K562 (cell line): Measurements from ENCODE around the gene THAP9. TPM values are rescaled to one million over a fixed set of nuclear protein-coding genes. Genes with fewer than 3 reads are reported as not detected.

Source experiments
- ATAC-seq: fragments of 200-7000 bp; cut with Tn5 transposase; 3 replicates; pipeline ENCODE4 v1.9.1; 2020; ENCODE audit warnings: moderate library complexity
- BruUV-seq: library from RNA; stranded (reverse); fragments of 400-500 nt; replicated peaks from 2 replicates; lab custom pipeline; 2021; lab: Mats Ljungman, UMichigan
- CTCF ChIA-PET: fragments of 300-600 bp; formaldehyde crosslinking; extraction: SDS; loops from one replicate; lab custom pipeline; 2021; ENCODE audit warnings: low intra/inter-chr PET ratio; lab: Yijun Ruan, JAX
- POLR2A ChIA-PET: fragments of 300-600, 350-650 bp; sonication (Branson Sonifier 250); formaldehyde crosslinking; extraction: SDS; loops from one replicate; lab custom pipeline; 2021; ENCODE audit warnings: antibody characterized with exemption, inconsistent platforms; lab: Yijun Ruan, JAX
- DNase-seq, 4 experiments: peaks; one replicate each; pipeline versions ENCODE4 v3.0.0 to v3.0.0-alpha.2; 2011 to 2018; ENCODE audit warnings: low spot score in 3 of 4, mixed read lengths in 3 of 4; ENCODE audit errors: extremely low read depth in 1 of 4
- FAIRE-seq: peaks from 2 replicates; lab custom pipeline; 2011; peaks lifted over from hg19 to GRCh38; lab: Jason Lieb, UNC
- H2AFZ ChIP-seq: 2 replicates; pipeline ENCODE4 v1.6.0; 2011; ENCODE audit warnings: low read depth, low read length, control low read depth, inconsistent platforms
- H3K27ac ChIP-seq: fragments of 200-600 bp; 3 replicates; pipeline ENCODE4 v1.8.0; 2011; ENCODE audit warnings: low read depth, mild to moderate bottlenecking, control low read depth, inconsistent platforms, low read length, moderate library complexity, mixed read lengths; ENCODE audit errors: extremely low read depth
- H3K27me3 ChIP-seq, 2 experiments: fragments of 300-600 bp in 1 of 2; 2 replicates in 1 of 2; 3 replicates in 1 of 2; pipeline versions ENCODE4 v1.6.0 to v1.8.0; 2011; ENCODE audit warnings: inconsistent platforms in 2 of 2, low read length in 2 of 2, mild to moderate bottlenecking in 1 of 2, mixed read lengths in 1 of 2, moderate library complexity in 1 of 2; ENCODE audit not compliant: control insufficient read depth in 2 of 2, insufficient read depth in 2 of 2
- H3K36me3 ChIP-seq: fragments of 300-600 bp; 3 replicates; pipeline ENCODE4 v1.8.0; 2011; ENCODE audit warnings: mild to moderate bottlenecking, low read length, inconsistent platforms; ENCODE audit not compliant: control insufficient read depth, insufficient read depth
- H3K4me1 ChIP-seq, 2 experiments: fragments of 200-600 bp in 1 of 2; replicated peaks in 1 of 2; 2 replicates in 1 of 2; 3 replicates in 1 of 2; pipeline versions ENCODE4 v1.5.1 to v1.8.0; 2011; ENCODE audit warnings: inconsistent platforms in 2 of 2, low read length in 2 of 2, mild to moderate bottlenecking in 1 of 2, mixed read lengths in 1 of 2, moderate library complexity in 1 of 2; ENCODE audit not compliant: control insufficient read depth in 2 of 2, insufficient read depth in 2 of 2
- H3K4me2 ChIP-seq: 2 replicates; pipeline ENCODE4 v1.6.1; 2011; ENCODE audit warnings: low read length, control low read depth, inconsistent platforms, mixed read lengths; ENCODE audit not compliant: insufficient read depth
- H3K4me3 ChIP-seq: fragments of 200-600 bp; sonication (generic), shearing (Covaris generic); 2 replicates; pipeline ENCODE4 v1.5.1; 2016; ENCODE audit warnings: control low read depth, inconsistent platforms
- H3K79me2 ChIP-seq: fragments of 200-600 bp; 3 replicates; pipeline ENCODE4 v1.8.0; 2011; ENCODE audit warnings: low read length, inconsistent platforms; ENCODE audit not compliant: control insufficient read depth, insufficient read depth
- H3K9ac ChIP-seq, 2 experiments: 2 replicates each; pipeline versions ENCODE4 v1.6.0 to v1.6.1; 2011; ENCODE audit warnings: low read depth in 2 of 2, low read length in 2 of 2, control low read depth in 1 of 2, inconsistent platforms in 1 of 2, mild to moderate bottlenecking in 1 of 2, mixed read lengths in 1 of 2; ENCODE audit not compliant: insufficient read depth in 1 of 2
- H3K9me1 ChIP-seq: one replicate; pipeline ENCODE4 v1.6.0; 2011; ENCODE audit warnings: inconsistent platforms, mild to moderate bottlenecking, low read length, moderate library complexity; ENCODE audit not compliant: control insufficient read depth, insufficient read depth
- H3K9me3 ChIP-seq: replicated peaks from 2 replicates; pipeline ENCODE4 v1.5.1; 2011; ENCODE audit warnings: low read depth, low read length, inconsistent platforms; ENCODE audit not compliant: control insufficient read depth, insufficient read depth
- H4K20me1 ChIP-seq: replicated peaks from 2 replicates; pipeline ENCODE4 v1.6.1; 2011; ENCODE audit warnings: low read length, inconsistent platforms, mixed read lengths; ENCODE audit not compliant: control insufficient read depth, insufficient read depth
- E2F6 ChIP-seq, 2 experiments: IDR thresholded peaks; 2 replicates each; pipeline ENCODE4 v1.6.1; 2011; ENCODE audit warnings: borderline replicate concordance in 1 of 2, control low read depth in 1 of 2, low read depth in 1 of 2, low read length in 1 of 2, mild to moderate bottlenecking in 1 of 2, mixed read lengths in 1 of 2, moderate library complexity in 1 of 2; ENCODE audit not compliant: insufficient read depth in 1 of 2, insufficient read length in 1 of 2, poor library complexity in 1 of 2, severe bottlenecking in 1 of 2; ENCODE audit errors: extremely low read depth in 1 of 2
- MCM3 ChIP-seq: fragments of 450-650 bp; IDR thresholded peaks from 2 replicates; pipeline ENCODE4 v1.6.1; 2016
- MNT ChIP-seq, 2 experiments: fragments of 450-650 bp; conservative IDR thresholded peaks; 2 replicates each; pipeline ENCODE4 v1.6.1; 2017; ENCODE audit warnings: mild to moderate bottlenecking in 2 of 2, moderate library complexity in 2 of 2
- WGBS: fragments of 100-300 bp; shearing (Covaris generic); methylation state at CpG from one replicate; pipeline ENCODE4 v1.1.6; 2016; ENCODE audit warnings: low coverage, mixed read lengths; ENCODE audit not compliant: insufficient coverage; ENCODE audit errors: missing lambda C conversion rate; 5-methylcytosine and 5-hydroxymethylcytosine counted together
- in situ Hi-C: fragments of 300-500 bp; cut with MboI; formaldehyde crosslinking; loops from 4 replicates; pipeline ENCODE4 v1.15.0; 2018; ENCODE audit warnings: inconsistent platforms, mixed read lengths
- intact Hi-C: fragments of 100-400 bp; cut with micrococcal nuclease; formaldehyde crosslinking; loops from 2 replicates; pipeline ENCODE4 v1.14.2; 2022
- polyA plus RNA-seq, 8 experiments: library from polyadenylated mRNA; depleted of rRNA in 4 of 8; stranded (reverse) in 5 of 8; unstranded in 3 of 8; fragments of >200 nt; fragmentation: Nextera tagmentation in 2 of 8; fragmentation: Illumina TruSeq in 1 of 8; extraction: Ambion mirVana in 2 of 8; extraction: Trizol in 1 of 8; gene quantifications; 2 replicates each; pipeline versions ENCODE4 v1.2.1 to v1.2.3, GENCODE V29; 2011 to 2014; ENCODE audit warnings: inconsistent platforms in 1 of 8, missing spikeins in 1 of 8
- total RNA-seq, 7 experiments: library from RNA; depleted of rRNA in 6 of 7; stranded (reverse); fragments of >200 nt in 6 of 7; fragmentation: Illumina TruSeq in 2 of 7; extraction: Trizol in 2 of 7; gene quantifications; 2 replicates each; pipeline versions ENCODE4 v1.2.1 to v1.2.3, GENCODE V29; 2011 to 2021; ENCODE audit warnings: low replicate concordance in 1 of 7

THAP9 gene
- total and polyA plus RNA-seq, 9 of the 15 experiments (the other 6 are each of a cell fraction or from before 2014, with no cell fraction given): 3.4 to 7.0 (median 5.4) TPM

- Histone ChIP-seq H3K9me3 (no peaks in the 10 kb centered on the region), H3K36me3 (peaks cover 39% of the 10 kb centered on the region), H3K4me1 (peaks cover 6 to 25% of the 10 kb centered on the region in 2 experiments; a peak in 4 of 5 replicates), H3K79me2 (peaks cover 82% of the 10 kb centered on the region), H3K4me3 (peak overlapping the region; percentile 96), H3K9ac (peak overlapping the region; percentile 79 to 99; a peak in 3 of 4 replicates), H3K4me2 (peak overlapping the region; percentile 92), H3K27ac (peak overlapping the region; percentile 97; the same call in 2 of the 3 replicates), H3K9me1 (no peaks in the 10 kb centered on the region), H4K20me1 (0 out of 2 replicates have a peak, but pooled peaks cover 10% of the 10 kb centered on the region), H3K27me3 (no peaks in the 10 kb centered on the region), H2AFZ (no peak overlapping the region)
- TF ChIP-seq MCM3 (no peak), MNT (conservative IDR thresholded peaks at IDR 0.05) (peak; percentile 33 to 62; a peak in 2 of 4 replicates), E2F6 (IDR thresholded peaks at IDR 0.05; ENCODE audit: borderline replicate concordance in 1 of 2, extremely low read depth in 1 of 2, insufficient read depth in 1 of 2, insufficient read length in 1 of 2, low read depth in 1 of 2, low read length in 1 of 2, poor library complexity in 1 of 2, severe bottlenecking in 1 of 2) (peak in 1 of 2 experiments; percentile 26)
- ChIA-PET CTCF (no interaction called here), POLR2A (interaction anchor here (0.7 to 3.9 kb wide), 10 partner anchors 11 to 608 kb away, joined by 3 to 39 read pairs (median 3); partner anchors contain the start of gene THAP9)
- 5% methylated on average over 6 of the region's 6 CpGs for WGBS
- in situ Hi-C loops (no loop called here), intact Hi-C loops (no loop called here)
- DNase-seq (peak in 1 of 4 experiments; percentile 49), ATAC-seq (peak; percentile 1; the same call in 1 of the 3 replicates), FAIRE-seq (no peak)
- BruUV-seq: no TSS peak
These were observed 11.2 kb upstream of the THAP9 start for GRCh38 chr4:82889287-82889686.
